GM12801 (cell line): ENCODE measurements around the gene SPATA6L.

Experiments used
- CTCF ChIP-seq: IDR thresholded peaks from one replicate; pipeline ENCODE4 v1.5.1; 2011; ENCODE audit warnings: control low read depth; ENCODE audit not compliant: insufficient read length; ENCODE audit errors: extremely low read depth

SPATA6L gene

GRCh38 chr9:4603830-4604229 is 62.5 kb downstream of the SPATA6L start:
- no peak for TF ChIP-seq CTCF

DNA sequence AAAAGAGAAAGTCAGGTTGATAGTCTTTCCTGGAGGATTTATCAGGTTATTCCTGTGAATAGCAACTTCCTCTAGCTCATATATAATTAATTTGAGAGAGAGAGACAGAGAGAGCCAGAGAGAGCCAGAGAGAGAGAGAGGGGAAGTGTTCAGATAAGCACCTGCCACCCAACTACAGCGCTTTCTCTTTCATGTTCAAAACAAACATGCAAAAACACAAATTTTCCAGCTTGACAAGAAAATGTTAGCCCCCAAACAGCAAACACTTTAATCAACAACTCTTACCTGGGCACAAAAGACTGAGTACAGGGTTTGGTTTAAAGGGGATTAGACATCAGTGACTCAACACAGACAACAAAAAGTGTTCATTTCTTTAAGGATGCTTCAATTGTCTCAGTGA is 65.9 kb downstream of the SPATA6L start:
- no peak for TF ChIP-seq CTCF

DNA sequence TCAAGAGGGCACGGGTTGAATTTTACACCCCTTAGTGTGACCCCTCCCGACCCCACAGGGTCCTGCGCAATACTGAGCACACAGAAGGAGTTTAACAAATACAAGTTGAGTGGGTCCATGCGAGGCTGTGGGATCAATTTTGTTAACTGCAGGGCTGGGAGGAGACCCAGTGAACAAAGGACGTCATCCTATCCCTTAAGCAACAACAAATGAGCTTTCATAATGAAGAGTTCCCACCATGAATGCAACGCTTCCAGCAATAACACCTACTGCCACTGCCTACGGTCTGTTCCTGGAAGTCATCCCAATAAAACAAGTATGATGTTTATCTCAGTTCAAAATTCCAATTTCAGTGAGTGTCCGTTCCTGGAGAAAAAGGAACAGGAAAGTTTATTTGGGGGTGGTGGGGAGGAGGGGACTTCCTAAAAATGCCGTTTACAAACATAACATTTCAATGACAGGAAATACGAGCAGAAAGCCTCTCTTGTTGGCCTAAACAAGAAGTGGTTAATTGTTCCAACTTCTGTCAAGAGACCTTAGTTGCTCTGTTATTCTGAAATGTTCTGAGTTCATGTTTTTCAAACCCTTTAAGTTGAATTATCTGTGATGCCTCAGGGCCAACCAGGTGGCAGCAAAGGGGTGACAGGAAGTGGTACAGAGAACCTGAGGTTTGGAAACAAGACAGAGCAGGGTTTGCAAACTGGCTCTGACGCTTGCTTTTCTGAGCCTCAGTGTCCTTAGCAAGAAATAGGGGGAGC is 69.9 kb downstream of the SPATA6L start:
- no peak for TF ChIP-seq CTCF

- no peak for TF ChIP-seq CTCF
Observed at GRCh38 chr9:4594994-4595393, 71.3 kb downstream of the SPATA6L start.

GRCh38 chr9:4594545-4594944 is 71.7 kb downstream of the SPATA6L start:
- no peak for TF ChIP-seq CTCF

- TF ChIP-seq CTCF: no peak
Observed at GRCh38 chr9:4592886-4593285, 73.4 kb downstream of the SPATA6L start.

DNA sequence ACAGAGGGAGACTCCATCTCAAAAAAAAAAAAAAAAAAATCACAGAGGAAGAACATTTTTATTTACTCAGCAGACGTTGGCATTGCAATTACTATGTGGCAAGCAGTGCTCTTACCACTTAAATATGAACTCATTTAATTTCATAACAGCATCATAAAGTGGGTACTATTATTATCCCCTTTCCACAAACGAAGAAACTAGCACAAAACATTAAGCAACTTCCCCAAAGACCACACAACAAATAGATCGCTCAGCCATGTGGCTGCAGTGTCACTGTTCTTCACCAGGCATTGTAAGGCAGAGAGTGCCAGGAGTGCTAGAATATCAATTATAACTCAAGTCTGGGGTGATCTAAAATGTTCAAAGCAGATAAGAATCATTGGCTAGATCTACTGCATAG is 74.0 kb downstream of the SPATA6L start:
- TF ChIP-seq CTCF: no peak
